Astrocyte of the spinal cord (primary cell): ENCODE results near the gene ANXA10.

Source experiments
- DNase-seq: peaks from one replicate; pipeline ENCODE4 v3.0.0; 2011; ENCODE audit warnings: low read depth, low spot score
- H3K4me3 ChIP-seq: 2 replicates; pipeline ENCODE4 v1.5.1; 2011; ENCODE audit warnings: low read depth, mild to moderate bottlenecking, low read length, moderate library complexity
- in situ Hi-C: cut with HindIII; loops from 2 replicates; pipeline ENCODE4 v1.10.0; 2017; ENCODE audit warnings: low sequenced_read_pairs
- TF ChIP-seq, protein P1 (sequence below): IDR thresholded peaks from 2 replicates; pipeline ENCODE4 v1.5.1; 2012; ENCODE audit warnings: low read depth, mild to moderate bottlenecking, low read length, inconsistent platforms

The ANXA10 gene

GRCh38 chr4:168150420-168151050 lies 58.2 kb downstream of the ANXA10 start:
- DNase-seq = peak; percentile 32
- no peak overlapping the region for H3K4me3 ChIP-seq
- in situ Hi-C loops = no loop called here
- TF ChIP-seq, protein P1, sequence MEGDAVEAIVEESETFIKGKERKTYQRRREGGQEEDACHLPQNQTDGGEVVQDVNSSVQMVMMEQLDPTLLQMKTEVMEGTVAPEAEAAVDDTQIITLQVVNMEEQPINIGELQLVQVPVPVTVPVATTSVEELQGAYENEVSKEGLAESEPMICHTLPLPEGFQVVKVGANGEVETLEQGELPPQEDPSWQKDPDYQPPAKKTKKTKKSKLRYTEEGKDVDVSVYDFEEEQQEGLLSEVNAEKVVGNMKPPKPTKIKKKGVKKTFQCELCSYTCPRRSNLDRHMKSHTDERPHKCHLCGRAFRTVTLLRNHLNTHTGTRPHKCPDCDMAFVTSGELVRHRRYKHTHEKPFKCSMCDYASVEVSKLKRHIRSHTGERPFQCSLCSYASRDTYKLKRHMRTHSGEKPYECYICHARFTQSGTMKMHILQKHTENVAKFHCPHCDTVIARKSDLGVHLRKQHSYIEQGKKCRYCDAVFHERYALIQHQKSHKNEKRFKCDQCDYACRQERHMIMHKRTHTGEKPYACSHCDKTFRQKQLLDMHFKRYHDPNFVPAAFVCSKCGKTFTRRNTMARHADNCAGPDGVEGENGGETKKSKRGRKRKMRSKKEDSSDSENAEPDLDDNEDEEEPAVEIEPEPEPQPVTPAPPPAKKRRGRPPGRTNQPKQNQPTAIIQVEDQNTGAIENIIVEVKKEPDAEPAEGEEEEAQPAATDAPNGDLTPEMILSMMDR = no peak

DNA sequence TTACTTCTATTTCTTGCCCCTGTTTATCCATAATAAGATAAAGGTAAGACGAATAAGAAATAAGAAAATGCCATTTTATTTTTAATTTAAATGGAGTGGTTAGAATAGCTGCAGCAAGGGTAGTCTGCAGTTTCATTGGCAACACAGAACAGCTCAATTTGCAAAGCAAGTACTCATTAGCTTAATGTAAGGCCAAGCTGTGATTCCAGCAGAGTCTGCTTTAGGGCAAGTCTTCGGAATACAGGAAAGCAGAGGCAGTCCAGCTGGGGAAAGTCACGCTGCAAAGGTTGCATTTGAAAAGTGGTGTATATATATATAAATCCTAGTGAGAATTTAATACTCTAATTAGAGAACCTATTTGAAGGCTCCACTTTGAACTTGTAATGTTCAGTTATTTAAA lies 59.0 kb downstream of the ANXA10 start:
- TF ChIP-seq, protein P1 = no peak
- no peak for DNase-seq
- no peak overlapping the region for H3K4me3 ChIP-seq
- in situ Hi-C loops = no loop called here

GRCh38 chr4:168152837-168153500 lies 60.6 kb downstream of the ANXA10 start:
- in situ Hi-C loops = no loop called here
- TF ChIP-seq, protein P1 = no peak
- no peak for DNase-seq
- H3K4me3 ChIP-seq = no peak overlapping the region

- peak; percentile 92 for DNase-seq
- TF ChIP-seq, protein P1 = peak; percentile 67
- in situ Hi-C loops = no loop called here
- peak overlapping the region; percentile 26 for H3K4me3 ChIP-seq
These were observed 61.5 kb downstream of the ANXA10 start for GRCh38 chr4:168153596-168154440.

DNA sequence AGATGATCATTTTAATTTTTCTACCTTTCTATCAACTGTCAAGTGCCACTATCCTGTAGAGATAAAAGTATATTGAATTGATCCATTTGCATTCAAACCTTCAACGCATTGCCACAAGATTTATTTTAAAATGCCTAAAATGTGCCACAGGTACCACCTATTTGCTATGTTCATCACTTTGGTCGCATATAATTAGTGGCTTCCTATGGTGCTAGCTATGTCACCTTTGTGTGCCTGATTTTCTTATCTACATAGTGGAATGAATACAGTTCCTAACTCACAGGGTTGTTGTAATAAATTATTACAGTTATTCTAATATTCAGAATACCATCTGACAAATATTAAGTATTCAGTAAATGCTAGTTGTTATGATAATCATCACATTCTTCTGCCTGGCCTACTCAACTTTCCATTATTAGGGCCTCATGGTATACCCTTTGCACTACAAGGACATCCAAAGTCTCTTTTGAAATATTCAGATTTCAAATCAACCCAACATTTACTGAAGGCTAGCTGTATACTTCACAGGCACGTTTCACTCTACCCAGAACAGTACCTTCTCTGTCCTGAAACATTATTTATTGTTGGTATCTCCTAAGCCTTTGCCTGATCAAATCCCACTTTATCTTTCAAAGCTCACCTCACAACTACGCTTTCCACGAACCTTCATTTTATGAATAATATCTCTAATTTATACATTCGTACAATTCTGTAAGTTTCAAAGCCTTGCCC lies 62.4 kb downstream of the ANXA10 start:
- DNase-seq = no peak
- TF ChIP-seq, protein P1 = no peak
- in situ Hi-C loops = no loop called here
- no peak overlapping the region for H3K4me3 ChIP-seq

DNA sequence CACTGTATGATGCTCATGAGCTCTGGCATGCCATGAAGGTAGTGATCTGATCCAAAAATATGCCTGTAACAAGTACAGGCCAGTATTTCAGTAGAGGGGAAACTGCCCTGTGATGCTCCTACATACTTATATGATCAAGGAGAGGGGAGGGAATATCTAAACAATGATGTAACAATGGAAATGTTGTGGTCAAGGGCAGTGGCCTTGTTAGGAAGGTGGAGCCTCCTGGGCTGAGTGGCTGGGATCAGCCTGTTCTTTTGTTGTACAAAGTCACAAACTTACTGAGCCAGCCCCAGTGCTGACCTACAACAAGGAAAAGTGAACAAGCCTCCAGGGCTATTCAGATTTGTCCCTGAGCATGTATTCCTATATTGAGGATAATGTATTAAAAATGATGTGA lies 70.3 kb downstream of the ANXA10 start:
- TF ChIP-seq, protein P1 = no peak
- peak; percentile 48 for DNase-seq
- in situ Hi-C loops = no loop called here
- H3K4me3 ChIP-seq = no peak overlapping the region
